Neural cell (in vitro differentiated cells): ENCODE results near the gene TTC34. TPM values are rescaled to one million over a fixed set of nuclear protein-coding genes. Genes with fewer than 3 reads are reported as not detected.

Experiments
- H2AFZ ChIP-seq: fragments of 200-600, 300-800 bp; sonication (generic), shearing (Covaris generic); 2 replicates; pipeline ENCODE4 v1.6.0; 2014; ENCODE audit warnings: low read depth, mild to moderate bottlenecking, antibody characterized with exemption, low read length, moderate library complexity
- H3F3A ChIP-seq: fragments of 200-600 bp; shearing (Covaris generic); 2 replicates; pipeline ENCODE4 v1.6.1; 2016; ENCODE audit warnings: mild to moderate bottlenecking, moderate library complexity, mixed read lengths, antibody characterized with exemption, low read length; ENCODE audit not compliant: insufficient read depth, poor library complexity, severe bottlenecking
- H3K27ac ChIP-seq: fragments of 200-600, 300-800 bp; sonication (generic), shearing (Covaris generic); 2 replicates; pipeline ENCODE4 v1.5.1; 2014; ENCODE audit warnings: mild to moderate bottlenecking, low read length, moderate library complexity
- H3K27me3 ChIP-seq: fragments of 300-800, 200-600 bp; sonication (generic), shearing (Covaris generic); 2 replicates; pipeline ENCODE4 v1.6.0; 2014; ENCODE audit warnings: mild to moderate bottlenecking, low read depth, low read length, moderate library complexity; ENCODE audit not compliant: insufficient read depth
- H3K36me3 ChIP-seq: fragments of 300-800, 200-600 bp; sonication (generic), shearing (Covaris generic); 2 replicates; pipeline ENCODE4 v1.5.1; 2014; ENCODE audit warnings: mild to moderate bottlenecking, antibody characterized with exemption, low read length, moderate library complexity; ENCODE audit not compliant: insufficient read depth
- H3K4me2 ChIP-seq: fragments of 300-800, 200-600 bp; sonication (generic), shearing (Covaris generic); 2 replicates; pipeline ENCODE4 v1.6.0; 2014; ENCODE audit warnings: mild to moderate bottlenecking, low read length
- H3K4me3 ChIP-seq: fragments of 300-800, 200-600 bp; sonication (generic), shearing (Covaris generic); 2 replicates; pipeline ENCODE4 v1.5.1; 2014; ENCODE audit warnings: mild to moderate bottlenecking, low read length, moderate library complexity
- H3K79me2 ChIP-seq: fragments of 200-600 bp; shearing (Covaris generic); replicated peaks from 2 replicates; pipeline ENCODE4 v1.6.0; 2014; ENCODE audit warnings: mild to moderate bottlenecking, low read length, moderate library complexity; ENCODE audit not compliant: insufficient read depth
- H3K9ac ChIP-seq: fragments of 300-800, 200-600 bp; sonication (generic), shearing (Covaris generic); 2 replicates; pipeline ENCODE4 v1.6.1; 2016; ENCODE audit warnings: mild to moderate bottlenecking, low read length, mixed read lengths
- H3K9me2 ChIP-seq: fragments of 200-600 bp; shearing (Covaris generic); 2 replicates; pipeline ENCODE4 v1.6.1; 2016; ENCODE audit warnings: mild to moderate bottlenecking, low read length, mixed read lengths; ENCODE audit not compliant: insufficient read depth
- H3K9me3 ChIP-seq: fragments of 200-600, 300-800 bp; sonication (generic), shearing (Covaris generic); 2 replicates; pipeline ENCODE4 v1.6.1; 2016; ENCODE audit warnings: mild to moderate bottlenecking, mixed run types, low read length, moderate library complexity, mixed read lengths
- H4K20me1 ChIP-seq: fragments of 200-600 bp; shearing (Covaris generic); 2 replicates; pipeline ENCODE4 v1.6.1; 2016; ENCODE audit warnings: mild to moderate bottlenecking, mixed run types; ENCODE audit not compliant: insufficient read depth
- EP300 ChIP-seq: fragments of 450-650 bp; conservative IDR thresholded peaks from 2 replicates; pipeline ENCODE4 v1.6.1; 2014; ENCODE audit warnings: antibody characterized with exemption, mild to moderate bottlenecking, moderate library complexity; ENCODE audit not compliant: poor library complexity, severe bottlenecking
- EZH2 ChIP-seq: fragments of 200-600, 300-800 bp; shearing (Covaris generic), sonication (generic); IDR thresholded peaks from 2 replicates; pipeline ENCODE4 v1.6.1; 2014; ENCODE audit warnings: antibody characterized with exemption, low read length, borderline replicate concordance, mild to moderate bottlenecking; ENCODE audit not compliant: insufficient read depth, poor library complexity, severe bottlenecking
- MXI1 ChIP-seq: fragments of 450-650 bp; conservative IDR thresholded peaks from 2 replicates; pipeline ENCODE4 v1.6.1; 2014; ENCODE audit warnings: antibody characterized with exemption, mild to moderate bottlenecking; ENCODE audit not compliant: poor library complexity, severe bottlenecking
- POLR2AphosphoS5 ChIP-seq: IDR thresholded peaks from 2 replicates; pipeline ENCODE4 v1.6.1; 2012
- RAD21 ChIP-seq: fragments of 450-650 bp; conservative IDR thresholded peaks from 2 replicates; pipeline ENCODE4 v1.6.1; 2014; ENCODE audit warnings: antibody characterized with exemption, mild to moderate bottlenecking, moderate library complexity
- SMC3 ChIP-seq: fragments of 450-650 bp; conservative IDR thresholded peaks from 2 replicates; pipeline ENCODE4 v1.6.1; 2014; ENCODE audit warnings: antibody characterized with exemption, mild to moderate bottlenecking, moderate library complexity; ENCODE audit not compliant: poor library complexity
- TAF1 ChIP-seq: IDR thresholded peaks from 2 replicates; pipeline ENCODE4 v1.6.1; 2012; ENCODE audit warnings: low read depth
- polyA plus RNA-seq: library from polyadenylated mRNA; depleted of rRNA; stranded (reverse); fragments of >200 nt; gene quantifications from 2 replicates; pipeline ENCODE4 v1.2.3, GENCODE V29; 2014
- TF ChIP-seq, protein P1 (sequence below): fragments of 450-650 bp; IDR thresholded peaks from 2 replicates; pipeline ENCODE4 v1.5.1; 2014; ENCODE audit warnings: antibody characterized with exemption, mild to moderate bottlenecking, moderate library complexity; ENCODE audit not compliant: poor library complexity, severe bottlenecking
- TF ChIP-seq, protein P2 (sequence below): IDR thresholded peaks from 2 replicates; pipeline ENCODE4 v1.6.1; 2012; ENCODE audit warnings: borderline replicate concordance

TTC34 gene
- polyA plus RNA-seq, 1 donor from 2014 or later, result 0.05 TPM

DNA sequence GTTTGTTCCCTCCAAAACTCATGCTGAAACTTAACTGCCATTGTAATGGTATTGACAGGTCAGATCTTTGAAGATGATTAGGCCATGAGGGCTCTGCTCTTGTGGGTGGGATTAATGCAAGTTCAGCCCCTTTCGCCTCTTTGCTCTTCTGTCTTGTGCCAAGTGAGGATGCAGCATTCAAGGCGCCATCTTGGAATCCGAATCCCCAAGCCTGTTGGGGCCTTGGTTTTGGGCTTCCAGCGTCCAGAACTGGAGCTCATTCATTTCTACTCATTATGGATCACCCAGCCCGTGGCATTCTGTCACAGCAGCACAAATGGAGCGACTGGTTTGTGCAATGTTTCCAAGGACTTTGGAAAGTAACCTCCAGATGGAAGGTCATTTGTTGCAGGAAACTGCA lies 5.6 kb downstream of the TTC34 start:
- no peak for TF ChIP-seq RAD21
- TF ChIP-seq EZH2, result no peak
- no peak for TF ChIP-seq POLR2AphosphoS5
- TF ChIP-seq TAF1, result no peak
- TF ChIP-seq, protein P1, sequence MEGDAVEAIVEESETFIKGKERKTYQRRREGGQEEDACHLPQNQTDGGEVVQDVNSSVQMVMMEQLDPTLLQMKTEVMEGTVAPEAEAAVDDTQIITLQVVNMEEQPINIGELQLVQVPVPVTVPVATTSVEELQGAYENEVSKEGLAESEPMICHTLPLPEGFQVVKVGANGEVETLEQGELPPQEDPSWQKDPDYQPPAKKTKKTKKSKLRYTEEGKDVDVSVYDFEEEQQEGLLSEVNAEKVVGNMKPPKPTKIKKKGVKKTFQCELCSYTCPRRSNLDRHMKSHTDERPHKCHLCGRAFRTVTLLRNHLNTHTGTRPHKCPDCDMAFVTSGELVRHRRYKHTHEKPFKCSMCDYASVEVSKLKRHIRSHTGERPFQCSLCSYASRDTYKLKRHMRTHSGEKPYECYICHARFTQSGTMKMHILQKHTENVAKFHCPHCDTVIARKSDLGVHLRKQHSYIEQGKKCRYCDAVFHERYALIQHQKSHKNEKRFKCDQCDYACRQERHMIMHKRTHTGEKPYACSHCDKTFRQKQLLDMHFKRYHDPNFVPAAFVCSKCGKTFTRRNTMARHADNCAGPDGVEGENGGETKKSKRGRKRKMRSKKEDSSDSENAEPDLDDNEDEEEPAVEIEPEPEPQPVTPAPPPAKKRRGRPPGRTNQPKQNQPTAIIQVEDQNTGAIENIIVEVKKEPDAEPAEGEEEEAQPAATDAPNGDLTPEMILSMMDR, result no peak
- TF ChIP-seq, protein P2, sequence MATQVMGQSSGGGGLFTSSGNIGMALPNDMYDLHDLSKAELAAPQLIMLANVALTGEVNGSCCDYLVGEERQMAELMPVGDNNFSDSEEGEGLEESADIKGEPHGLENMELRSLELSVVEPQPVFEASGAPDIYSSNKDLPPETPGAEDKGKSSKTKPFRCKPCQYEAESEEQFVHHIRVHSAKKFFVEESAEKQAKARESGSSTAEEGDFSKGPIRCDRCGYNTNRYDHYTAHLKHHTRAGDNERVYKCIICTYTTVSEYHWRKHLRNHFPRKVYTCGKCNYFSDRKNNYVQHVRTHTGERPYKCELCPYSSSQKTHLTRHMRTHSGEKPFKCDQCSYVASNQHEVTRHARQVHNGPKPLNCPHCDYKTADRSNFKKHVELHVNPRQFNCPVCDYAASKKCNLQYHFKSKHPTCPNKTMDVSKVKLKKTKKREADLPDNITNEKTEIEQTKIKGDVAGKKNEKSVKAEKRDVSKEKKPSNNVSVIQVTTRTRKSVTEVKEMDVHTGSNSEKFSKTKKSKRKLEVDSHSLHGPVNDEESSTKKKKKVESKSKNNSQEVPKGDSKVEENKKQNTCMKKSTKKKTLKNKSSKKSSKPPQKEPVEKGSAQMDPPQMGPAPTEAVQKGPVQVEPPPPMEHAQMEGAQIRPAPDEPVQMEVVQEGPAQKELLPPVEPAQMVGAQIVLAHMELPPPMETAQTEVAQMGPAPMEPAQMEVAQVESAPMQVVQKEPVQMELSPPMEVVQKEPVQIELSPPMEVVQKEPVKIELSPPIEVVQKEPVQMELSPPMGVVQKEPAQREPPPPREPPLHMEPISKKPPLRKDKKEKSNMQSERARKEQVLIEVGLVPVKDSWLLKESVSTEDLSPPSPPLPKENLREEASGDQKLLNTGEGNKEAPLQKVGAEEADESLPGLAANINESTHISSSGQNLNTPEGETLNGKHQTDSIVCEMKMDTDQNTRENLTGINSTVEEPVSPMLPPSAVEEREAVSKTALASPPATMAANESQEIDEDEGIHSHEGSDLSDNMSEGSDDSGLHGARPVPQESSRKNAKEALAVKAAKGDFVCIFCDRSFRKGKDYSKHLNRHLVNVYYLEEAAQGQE, result no peak
- TF ChIP-seq EP300, result no peak
- TF ChIP-seq SMC3, result no peak
- Histone ChIP-seq H3K9me2 (no peaks in the 10 kb centered on the region), H3K27ac (no peak overlapping the region), H3K79me2 (no peaks in the 10 kb centered on the region), H3F3A (no peaks in the 10 kb centered on the region), H4K20me1 (no peaks in the 10 kb centered on the region), H3K27me3 (no peaks in the 10 kb centered on the region), H3K4me3 (no peak overlapping the region), H3K9ac (no peak overlapping the region), H3K4me2 (no peak overlapping the region), H3K36me3 (no peaks in the 10 kb centered on the region), H3K9me3 (peaks cover 18% of the 10 kb centered on the region), H2AFZ (no peak overlapping the region)

DNA sequence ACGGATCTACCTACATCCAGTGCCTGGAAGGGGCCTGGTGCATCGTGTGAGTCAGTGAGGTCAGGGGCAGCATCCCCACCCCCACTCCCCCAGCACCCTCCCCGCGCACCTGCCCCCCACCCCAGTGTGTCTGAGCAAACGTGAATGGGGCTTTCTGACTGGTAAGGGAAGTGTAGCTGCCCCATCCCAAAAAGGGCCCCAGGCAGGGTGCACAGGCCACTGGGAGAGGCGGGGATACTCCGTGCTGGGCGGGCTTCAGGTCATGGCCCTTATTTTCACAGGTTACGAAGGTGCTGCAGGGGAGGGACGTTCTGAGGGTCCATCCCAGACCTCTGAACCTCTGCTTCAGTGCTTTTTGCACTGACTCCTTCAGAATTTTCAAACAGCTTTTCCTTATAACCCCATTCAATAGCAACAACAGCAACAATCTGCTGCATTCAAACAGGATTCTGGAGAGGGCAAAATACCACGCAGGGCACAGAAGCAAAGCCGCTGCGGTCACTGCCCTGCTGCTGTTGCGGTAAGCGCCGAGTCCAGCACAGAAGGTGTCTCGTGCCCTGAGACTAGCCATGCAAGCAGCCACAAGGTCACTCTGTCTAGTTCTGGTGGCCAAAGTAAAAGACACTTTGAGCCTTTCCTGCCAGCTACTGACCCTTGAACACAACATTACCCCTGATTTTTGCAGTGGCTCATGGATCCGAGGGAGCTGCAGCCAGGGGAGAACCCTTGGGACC lies 10.3 kb downstream of the TTC34 start:
- Histone ChIP-seq H3K4me3 (no peak overlapping the region), H3K9me3 (peaks cover 19% of the 10 kb centered on the region), H3K9ac (no peak overlapping the region), H3K27me3 (no peaks in the 10 kb centered on the region), H3K79me2 (no peaks in the 10 kb centered on the region), H3K36me3 (no peaks in the 10 kb centered on the region), H3K9me2 (no peaks in the 10 kb centered on the region), H3F3A (no peaks in the 10 kb centered on the region), H3K27ac (no peak overlapping the region), H3K4me2 (no peak overlapping the region), H4K20me1 (no peaks in the 10 kb centered on the region), H2AFZ (no peak overlapping the region)
- no peak for TF ChIP-seq RAD21
- TF ChIP-seq MXI1, result no peak
- TF ChIP-seq SMC3, result no peak
